AG04450 (cell line): Measurements from ENCODE around the gene SLC2A2. TPM values are rescaled to one million over a fixed set of nuclear protein-coding genes. Genes with fewer than 3 reads are reported as not detected.

ENCODE experiments used
- CTCF ChIA-PET: fragments of 300-600, 350-600 bp; formaldehyde crosslinking; extraction: SDS; loops from one replicate; lab custom pipeline; 2022; ENCODE audit warnings: antibody characterized with exemption, inconsistent platforms; lab: Charles Lee
- POLR2A ChIA-PET: fragments of 350-600 bp; formaldehyde crosslinking; extraction: SDS; loops from one replicate; lab custom pipeline; 2021; ENCODE audit warnings: antibody characterized with exemption, inconsistent platforms; lab: Yijun Ruan, JAX
- DNase-seq: peaks from one replicate; pipeline ENCODE4 v3.0.0-alpha.2; 2011; ENCODE audit warnings: low read depth, low spot score
- H3K27ac ChIP-seq: one replicate; pipeline ENCODE4 v1.5.1; 2012; ENCODE audit warnings: low read depth, low read length, control low read depth
- H3K27me3 ChIP-seq: one replicate; pipeline ENCODE4 v1.6.0; 2012; ENCODE audit warnings: low read length; ENCODE audit not compliant: control insufficient read depth, insufficient read depth
- H3K4me3 ChIP-seq: 2 replicates; pipeline ENCODE4 v1.5.1; 2011; ENCODE audit warnings: mild to moderate bottlenecking, low read depth, low read length, control low read depth
- H3K9me3 ChIP-seq: 2 replicates; pipeline ENCODE4 v1.5.1; 2012; ENCODE audit warnings: low read length; ENCODE audit not compliant: control insufficient read depth, insufficient read depth
- CTCF ChIP-seq: IDR thresholded peaks from 2 replicates; pipeline ENCODE4 v1.5.1; 2011; ENCODE audit warnings: low read depth, low read length, control low read depth, inconsistent platforms
- polyA plus RNA-seq: library from polyadenylated mRNA; depleted of rRNA; stranded (reverse); fragments of >200 nt; gene quantifications from 2 replicates; pipeline ENCODE4 v1.2.3, GENCODE V29; 2011

Gene SLC2A2
- polyA plus RNA-seq, 1 experiment: not detected

GRCh38 chr3:170982733-170983132 is 43.8 kb downstream of the SLC2A2 start:
- H3K9me3 ChIP-seq: no peaks in the 10 kb centered on the region
- DNase-seq: no peak
- POLR2A ChIA-PET: no interaction called here
- CTCF ChIA-PET: no interaction called here
- no peak overlapping the region for H3K27ac ChIP-seq
- H3K4me3 ChIP-seq: no peak overlapping the region
- no peaks in the 10 kb centered on the region for H3K27me3 ChIP-seq
- TF ChIP-seq CTCF: no peak

GRCh38 chr3:170980399-170980798 is 46.1 kb downstream of the SLC2A2 start:
- H3K9me3 ChIP-seq: no peaks in the 10 kb centered on the region
- no peak overlapping the region for H3K4me3 ChIP-seq
- DNase-seq: no peak
- ChIA-PET POLR2A (no interaction called here), CTCF (no interaction called here)
- no peak overlapping the region for H3K27ac ChIP-seq
- no peaks in the 10 kb centered on the region for H3K27me3 ChIP-seq
- 0 out of 2 replicates have a peak, but pooled peaks have one; percentile 12 for TF ChIP-seq CTCF

- TF ChIP-seq CTCF: no peak
- CTCF ChIA-PET: interaction anchor here (0.6 kb wide), 1 partner anchor 269 kb away, joined by 3 read pairs; no protein-coding TSS in a partner anchor
- POLR2A ChIA-PET: interaction anchor here (0.6 kb wide), 1 partner anchor 89 kb away, joined by 3 read pairs; no protein-coding TSS in a partner anchor
- H3K27me3 ChIP-seq: no peaks in the 10 kb centered on the region
- no peak overlapping the region for H3K27ac ChIP-seq
- H3K9me3 ChIP-seq: no peaks in the 10 kb centered on the region
- no peak for DNase-seq
- no peak overlapping the region for H3K4me3 ChIP-seq
Measured at GRCh38 chr3:170977949-170978745, 48.4 kb downstream of the SLC2A2 start.

- H3K9me3 ChIP-seq: no peaks in the 10 kb centered on the region
- H3K27me3 ChIP-seq: no peaks in the 10 kb centered on the region
- ChIA-PET POLR2A (no interaction called here), CTCF (no interaction called here)
- H3K4me3 ChIP-seq: no peak overlapping the region
- no peak overlapping the region for H3K27ac ChIP-seq
- no peak for DNase-seq
- TF ChIP-seq CTCF: no peak
Measured at GRCh38 chr3:170976190-170976519, 50.4 kb downstream of the SLC2A2 start.

GRCh38 chr3:170975283-170976189 is 51.0 kb downstream of the SLC2A2 start:
- no peak for TF ChIP-seq CTCF
- no peak overlapping the region for H3K27ac ChIP-seq
- CTCF ChIA-PET: no interaction called here

More at GRCh38 chr3:170975283-170976189, 51.0 kb downstream of the SLC2A2 start:
- Histone ChIP-seq H3K4me3 (no peak overlapping the region), H3K27me3 (no peaks in the 10 kb centered on the region), H3K9me3 (no peaks in the 10 kb centered on the region)
- DNase-seq: no peak
- POLR2A ChIA-PET: no interaction called here
